H1 (cell line): ENCODE data around the gene ETV2.

Source experiments
- CTCF ChIP-seq, 3 experiments: IDR thresholded peaks; 1 replicate in 2 of 3; 2 replicates in 1 of 3; pipeline versions ENCODE4 v1.5.1 to v1.6.1; 2011; ENCODE audit warnings: low read length in 3 of 3, mild to moderate bottlenecking in 3 of 3, inconsistent platforms in 2 of 3, low read depth in 1 of 3, moderate library complexity in 1 of 3; ENCODE audit not compliant: insufficient read depth in 1 of 3; ENCODE audit errors: control extremely low read depth in 1 of 3
- PHF8 ChIP-seq: fragments of 200-600 bp; sonication (generic); conservative IDR thresholded peaks from 2 replicates; pipeline ENCODE4 v1.7.1; 2012; ENCODE audit warnings: low read depth, mild to moderate bottlenecking, inconsistent platforms, low read length, moderate library complexity
- POLR2A ChIP-seq, 2 experiments: IDR thresholded peaks; 1 replicate in 1 of 2; 2 replicates in 1 of 2; pipeline ENCODE4 v1.6.1; 2011; ENCODE audit warnings: low read depth in 2 of 2, low read length in 2 of 2, mild to moderate bottlenecking in 2 of 2; ENCODE audit errors: control extremely low read depth in 1 of 2
- POLR2AphosphoS5 ChIP-seq: IDR thresholded peaks from 2 replicates; pipeline ENCODE4 v1.6.1; 2011; ENCODE audit warnings: low read depth, low read length
- RAD21 ChIP-seq, 2 experiments: IDR thresholded peaks in 1 of 2; conservative IDR thresholded peaks in 1 of 2; 2 replicates each; pipeline ENCODE4 v1.6.1; 2011; ENCODE audit warnings: low read depth in 2 of 2, low read length in 2 of 2, improper control_type of control experiment in 1 of 2, inconsistent platforms in 1 of 2, mild to moderate bottlenecking in 1 of 2, moderate library complexity in 1 of 2
- SRF ChIP-seq: IDR thresholded peaks from 2 replicates; pipeline ENCODE4 v1.6.1; 2011; ENCODE audit warnings: mild to moderate bottlenecking, low read depth, low read length, moderate library complexity
- TBP ChIP-seq: IDR thresholded peaks from 2 replicates; pipeline ENCODE4 v1.6.1; 2011; ENCODE audit warnings: low read depth, low read length, improper control_type of control experiment

GRCh38 chr19:35669566-35669965, 28.0 kb downstream of the ETV2 start:
- no peak for TF ChIP-seq TBP
- no peak for TF ChIP-seq PHF8
- no peak for TF ChIP-seq CTCF (IDR thresholded peaks at IDR 0.05; ENCODE audit: control extremely low read depth in 1 of 3, insufficient read depth in 1 of 3, low read depth in 1 of 3, low read length in 3 of 3)
- no peak for TF ChIP-seq POLR2A (IDR thresholded peaks at IDR 0.05; ENCODE audit: control extremely low read depth in 1 of 2, low read depth in 2 of 2, low read length in 2 of 2)
- TF ChIP-seq RAD21 (IDR thresholded peaks at IDR 0.05 in 1 of 2, conservative IDR thresholded peaks at IDR 0.05 in 1 of 2; ENCODE audit: low read depth in 2 of 2, low read length in 2 of 2), result no peak
- TF ChIP-seq POLR2AphosphoS5, result no peak
- no peak for TF ChIP-seq SRF
